Calu3 (cell line): ENCODE data around the gene UBASH3B. TPM values are rescaled to one million over a fixed set of nuclear protein-coding genes. Genes with fewer than 3 reads are reported as not detected.

Source experiments
- BruUV-seq: library from RNA; stranded (reverse); fragments of 400-500 nt; replicated peaks from 2 replicates; lab custom pipeline; 2021; lab: Mats Ljungman, UMichigan
- CTCF ChIA-PET: fragments of 300-600 bp; sonication (Branson Sonifier 250); formaldehyde crosslinking; loops from one replicate; lab custom pipeline; 2022; ENCODE audit warnings: antibody characterized with exemption; lab: Charles Lee
- DNase-seq: peaks from one replicate; pipeline ENCODE4 v3.0.0; 2022
- H3K27ac Mint-ChIP-seq: one replicate; pipeline ENCODE4 v1.8.0; 2022; ENCODE audit warnings: mixed read lengths; ENCODE audit not compliant: unreplicated experiment
- H3K27me3 Mint-ChIP-seq: one replicate; pipeline ENCODE4 v1.8.0; 2022; ENCODE audit warnings: mixed read lengths; ENCODE audit not compliant: unreplicated experiment
- H3K36me3 Mint-ChIP-seq: one replicate; pipeline ENCODE4 v1.8.0; 2022; ENCODE audit warnings: mild to moderate bottlenecking, moderate library complexity, mixed read lengths; ENCODE audit not compliant: insufficient read depth, unreplicated experiment
- H3K4me1 Mint-ChIP-seq: one replicate; pipeline ENCODE4 v1.8.0; 2022; ENCODE audit warnings: mild to moderate bottlenecking, low read depth, mixed read lengths; ENCODE audit not compliant: unreplicated experiment
- H3K4me3 Mint-ChIP-seq: one replicate; pipeline ENCODE4 v1.8.0; 2022; ENCODE audit warnings: mild to moderate bottlenecking, low read depth, moderate library complexity, mixed read lengths; ENCODE audit not compliant: unreplicated experiment
- H3K9me3 Mint-ChIP-seq: one replicate; pipeline ENCODE4 v1.8.0; 2022; ENCODE audit warnings: low read depth, mixed read lengths; ENCODE audit not compliant: unreplicated experiment
- CTCF ChIP-seq: fragments of 200-600 bp; IDR thresholded peaks from one replicate; pipeline ENCODE4 v1.8.0; 2022; ENCODE audit warnings: antibody characterized with exemption; ENCODE audit not compliant: unreplicated experiment
- intact Hi-C: fragments of 100-400 bp; cut with micrococcal nuclease; formaldehyde crosslinking; loops from one replicate; pipeline ENCODE4 v1.10.0; 2022; ENCODE audit not compliant: unreplicated experiment
- total RNA-seq: library from RNA; stranded (reverse); gene quantifications from 2 replicates; pipeline ENCODE4 v1.2.3, GENCODE V29; 2022

UBASH3B gene
- total RNA-seq, 1 experiment from 2014 or later: 74.9 TPM

- BruUV-seq: no TSS peak
- Mint-ChIP-seq H3K4me3 (no peak overlapping the region), H3K36me3 (peaks cover 4% of the 10 kb centered on the region), H3K9me3 (no peaks in the 10 kb centered on the region), H3K27ac (no peak overlapping the region), H3K27me3 (no peaks in the 10 kb centered on the region), H3K4me1 (peaks cover 22% of the 10 kb centered on the region)
- DNase-seq: no peak
- intact Hi-C loops: no loop called here
- CTCF ChIA-PET: interaction anchor here (0.7 kb wide), 1 partner anchor 961 kb away, joined by 3 read pairs; no protein-coding TSS in a partner anchor
- TF ChIP-seq CTCF: no peak
Observed at GRCh38 chr11:122717264-122717867, 61.8 kb downstream of the UBASH3B start.

DNA sequence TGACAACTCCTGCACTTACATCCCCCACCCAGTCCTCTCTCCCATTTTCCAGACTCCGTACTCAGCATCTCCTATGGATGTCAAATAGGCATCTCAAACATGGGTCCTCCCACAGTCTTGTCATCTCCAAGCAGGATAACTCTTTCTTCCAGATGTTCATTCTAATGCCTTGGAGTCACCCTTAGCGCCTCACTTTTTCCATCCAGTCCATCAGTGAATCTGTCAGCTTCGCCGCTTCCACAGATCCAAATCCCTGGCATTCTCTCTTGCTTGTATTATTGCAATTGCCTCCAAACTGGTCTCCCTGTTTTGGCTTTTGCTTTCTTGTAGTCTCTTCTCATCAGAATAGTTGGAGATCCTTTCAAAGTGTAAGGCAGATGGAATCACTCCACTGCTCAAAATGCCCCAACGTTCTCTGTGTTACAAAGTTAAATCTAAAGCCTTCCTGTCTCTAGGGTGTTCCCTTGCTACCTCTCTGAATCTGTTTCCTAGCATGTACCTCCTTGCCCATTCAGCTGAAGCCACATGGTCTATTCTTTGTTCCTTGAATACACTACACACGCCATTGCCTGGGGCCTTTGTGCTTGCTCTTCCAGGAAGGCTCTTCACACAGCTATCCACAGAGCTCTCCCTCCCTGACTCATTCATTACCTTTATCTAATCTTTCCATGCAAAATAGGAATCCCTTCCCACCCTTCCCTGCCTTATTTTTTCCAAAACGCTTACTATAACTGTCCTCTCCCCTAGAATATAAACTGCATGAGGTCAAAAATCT lies 64.8 kb downstream of the UBASH3B start:
- Mint-ChIP-seq H3K27ac (no peak overlapping the region), H3K36me3 (no peaks in the 10 kb centered on the region), H3K4me3 (no peak overlapping the region), H3K4me1 (peaks cover 42% of the 10 kb centered on the region), H3K27me3 (no peaks in the 10 kb centered on the region), H3K9me3 (no peaks in the 10 kb centered on the region)
- intact Hi-C loops: no loop called here
- DNase-seq: no peak
- TF ChIP-seq CTCF: no peak
- CTCF ChIA-PET: interaction anchor here (0.7 kb wide), 1 partner anchor 444 kb away, joined by 4 read pairs; no protein-coding TSS in a partner anchor
- no TSS peak for BruUV-seq

DNA sequence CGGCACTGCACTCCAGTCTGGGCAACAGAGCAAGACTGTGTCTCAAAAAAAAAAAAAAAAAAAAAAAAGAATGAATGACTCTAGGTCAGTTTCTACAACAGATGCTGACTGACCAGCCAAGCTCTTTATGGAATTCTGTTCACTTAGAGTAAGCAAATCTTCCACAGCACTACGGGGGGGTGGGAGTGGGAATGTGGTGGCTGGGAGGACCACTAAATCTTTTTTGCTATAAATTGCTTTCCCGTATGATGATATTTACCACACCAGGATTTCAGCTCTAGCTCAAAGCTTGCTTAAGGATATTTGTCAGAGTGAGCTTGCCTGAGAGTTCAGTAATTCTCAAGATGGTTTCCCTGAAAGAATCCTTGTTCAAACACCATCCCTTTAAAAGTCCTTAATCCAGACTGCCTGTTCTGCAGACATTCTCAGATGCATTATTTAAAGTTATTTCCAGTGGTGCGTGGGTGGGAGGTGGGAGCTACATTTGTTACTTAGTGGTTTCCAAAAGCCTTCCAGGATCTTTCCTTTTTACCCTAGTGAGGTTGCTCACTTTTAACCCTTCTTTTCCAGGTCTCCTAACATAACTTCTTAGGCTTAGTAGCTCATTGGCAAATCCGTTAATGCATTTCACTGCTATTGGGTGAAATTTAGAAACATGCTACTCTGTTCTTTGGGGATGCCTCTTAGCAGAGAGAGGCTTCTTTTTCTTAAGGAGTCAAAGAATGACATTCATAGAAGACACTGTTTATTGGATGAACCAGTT lies 65.9 kb downstream of the UBASH3B start:
- no peak overlapping the region for H3K27ac Mint-ChIP-seq
- H3K36me3 Mint-ChIP-seq: no peaks in the 10 kb centered on the region
- no peak overlapping the region for H3K4me3 Mint-ChIP-seq
- no peak for TF ChIP-seq CTCF
- DNase-seq: no peak
- H3K27me3 Mint-ChIP-seq: no peaks in the 10 kb centered on the region
- CTCF ChIA-PET: interaction anchor here (0.7 to 1.2 kb wide), 3 partner anchors 26 to 443 kb away, joined by 3 to 4 read pairs (median 4); no protein-coding TSS in a partner anchor
- no TSS peak for BruUV-seq
- intact Hi-C loops: no loop called here
- H3K4me1 Mint-ChIP-seq: peaks cover 42% of the 10 kb centered on the region
- H3K9me3 Mint-ChIP-seq: no peaks in the 10 kb centered on the region

GRCh38 chr11:122721964-122722266 lies 66.4 kb downstream of the UBASH3B start:
- Mint-ChIP-seq H3K4me3 (no peak overlapping the region), H3K4me1 (peaks cover 42% of the 10 kb centered on the region), H3K27ac (no peak overlapping the region), H3K9me3 (no peaks in the 10 kb centered on the region), H3K27me3 (no peaks in the 10 kb centered on the region), H3K36me3 (no peaks in the 10 kb centered on the region)
- CTCF ChIA-PET: interaction anchor here (1.2 kb wide), 1 partner anchor 26 kb away, joined by 3 read pairs; no protein-coding TSS in a partner anchor
- no peak for DNase-seq
- intact Hi-C loops: no loop called here
- TF ChIP-seq CTCF: no peak
- BruUV-seq: no TSS peak
